GM19395 (cell line): ENCODE measurements around the gene WDR90.
"Not testable (repeated sequence)": the region's sequence is repeated elsewhere in the genome, so short reads cannot be mapped to it uniquely, and the experiment has no call there.

Experiments used
- ATAC-seq: cut with Tn5 transposase; IDR thresholded peaks from one replicate; pipeline ENCODE4 v1.9.1; 2021; ENCODE audit warnings: mild to moderate bottlenecking, moderate library complexity; ENCODE audit not compliant: unreplicated experiment

WDR90 gene

DNA sequence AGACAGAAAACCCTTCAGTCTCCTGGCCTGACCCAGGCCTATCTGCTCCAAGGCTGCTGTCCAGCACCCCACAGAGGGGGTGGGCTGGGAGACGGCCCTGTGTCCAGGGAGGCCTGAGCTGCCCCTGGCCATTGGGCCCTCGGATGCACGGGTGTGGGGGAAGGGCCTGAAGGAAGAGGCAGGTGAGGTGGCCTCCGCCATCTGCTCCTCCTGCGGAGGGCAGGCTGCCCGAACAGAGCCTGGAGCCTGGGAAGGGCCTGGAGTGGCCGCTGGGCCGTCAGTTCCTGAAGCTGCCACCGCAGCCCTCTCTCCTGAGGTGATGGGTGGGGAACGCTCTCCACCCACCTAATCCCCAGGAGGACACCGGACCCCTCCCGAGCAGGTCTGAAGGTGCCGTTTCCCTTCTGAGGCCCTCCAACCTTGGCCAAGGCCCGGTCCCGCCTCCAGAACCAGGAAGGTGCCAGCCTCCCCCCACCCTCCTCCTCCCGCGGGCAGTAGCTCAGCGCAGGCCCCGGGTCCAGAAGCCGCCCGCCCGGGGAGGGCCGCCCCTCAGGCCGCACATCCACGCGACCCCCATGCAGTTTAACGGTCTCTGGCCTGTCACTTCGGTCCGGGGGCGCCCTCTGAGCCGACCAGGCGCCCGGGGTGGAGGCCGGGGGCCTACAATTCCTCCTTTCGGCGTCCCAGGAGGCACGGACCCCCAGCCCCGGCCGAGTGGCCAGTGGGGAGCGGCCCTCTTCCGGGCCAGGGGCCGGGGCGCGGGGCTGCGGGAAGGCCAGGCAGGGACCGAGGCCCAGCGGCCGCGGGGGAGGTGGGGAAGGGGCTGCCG is 55.6 kb downstream of the WDR90 start:
- ATAC-seq, result no peak

DNA sequence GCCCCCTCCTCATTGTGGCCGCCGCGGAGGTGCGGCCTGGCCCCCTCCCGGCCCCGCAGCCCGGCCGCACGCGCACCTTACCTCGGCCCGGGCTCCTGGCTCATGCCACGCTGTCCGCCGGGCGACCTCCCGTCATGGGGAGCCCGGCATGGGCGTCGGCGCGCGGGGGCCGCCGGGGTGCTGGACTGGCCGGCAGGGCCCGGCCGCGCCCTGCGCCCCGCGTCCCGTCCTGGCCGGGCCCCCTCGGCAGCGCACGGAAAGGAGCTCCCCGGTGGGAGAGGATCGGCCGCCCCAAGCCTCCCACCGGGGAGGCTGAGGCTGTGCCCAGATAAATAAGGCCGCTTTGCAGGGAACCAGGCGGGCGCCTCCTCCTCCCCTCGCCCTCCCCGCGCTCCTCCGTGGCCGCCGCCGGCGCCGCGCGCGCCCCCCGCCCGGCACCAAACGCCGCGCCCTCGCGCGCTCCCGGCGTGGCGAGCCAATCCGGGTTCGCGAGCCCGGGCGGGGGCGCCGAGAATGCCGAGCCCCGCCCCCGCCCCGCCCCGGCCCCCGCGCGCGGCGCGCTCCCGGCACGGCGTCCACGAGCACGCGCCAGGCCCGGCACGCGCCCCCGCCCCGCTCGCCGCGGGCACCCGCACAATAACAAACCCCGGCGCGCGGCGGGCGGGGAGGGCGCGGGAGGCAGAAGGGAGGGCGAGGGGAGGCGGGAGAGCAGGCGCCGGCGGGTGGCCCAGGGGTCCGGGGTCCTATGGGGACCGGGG is 56.4 kb downstream of the WDR90 start, which contains the start of gene FBXL16:
Gene FBXL16, minus strand, starts transcription at position 371 of the 758 bp plus-strand sequence. CDS start 8,396 bp downstream, outside the sequence.
- no peak for ATAC-seq

DNA sequence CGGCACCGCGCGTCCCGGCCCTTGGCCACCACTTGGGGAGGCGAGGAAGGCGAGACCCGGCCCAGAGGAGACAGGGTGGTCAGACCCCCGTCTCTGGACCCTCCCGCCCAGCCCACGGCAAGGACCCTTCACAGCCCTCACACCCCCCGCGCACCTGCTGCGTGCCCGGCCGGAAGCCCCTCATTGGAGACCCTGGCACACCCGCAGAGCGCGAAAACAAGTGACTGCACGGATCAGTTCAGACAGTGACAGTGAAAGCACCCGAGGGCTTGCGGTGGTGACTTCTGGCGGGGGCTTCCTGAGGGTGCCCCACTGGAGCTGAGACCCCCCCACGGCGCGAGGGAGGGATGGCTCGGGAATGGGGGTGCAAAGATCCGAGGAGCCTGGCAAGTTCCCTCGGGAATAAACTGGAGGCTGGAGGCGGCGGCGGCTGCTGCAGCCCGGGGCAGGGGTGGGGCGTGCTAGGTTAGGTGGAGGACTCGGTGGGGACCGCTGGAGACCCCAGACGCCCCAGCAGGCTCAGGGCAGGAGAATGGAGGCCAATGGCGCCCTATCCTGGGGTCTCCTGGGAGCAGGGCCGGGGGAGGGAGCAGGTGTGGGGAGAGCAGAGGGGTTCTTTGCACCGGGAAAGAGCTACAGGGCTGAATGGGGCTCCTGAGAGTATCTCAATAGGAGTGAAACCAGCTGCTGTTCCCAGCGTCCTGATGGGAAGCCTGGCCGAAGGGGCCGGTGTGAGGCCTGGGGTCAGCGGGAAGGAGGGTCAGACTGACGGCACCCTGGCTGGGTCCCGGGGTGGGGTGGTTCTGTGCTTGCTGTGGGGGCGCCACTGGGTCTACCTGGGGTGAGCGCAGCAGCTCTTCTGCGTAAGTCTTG is 57.3 kb downstream of the WDR90 start:
- no peak for ATAC-seq

DNA sequence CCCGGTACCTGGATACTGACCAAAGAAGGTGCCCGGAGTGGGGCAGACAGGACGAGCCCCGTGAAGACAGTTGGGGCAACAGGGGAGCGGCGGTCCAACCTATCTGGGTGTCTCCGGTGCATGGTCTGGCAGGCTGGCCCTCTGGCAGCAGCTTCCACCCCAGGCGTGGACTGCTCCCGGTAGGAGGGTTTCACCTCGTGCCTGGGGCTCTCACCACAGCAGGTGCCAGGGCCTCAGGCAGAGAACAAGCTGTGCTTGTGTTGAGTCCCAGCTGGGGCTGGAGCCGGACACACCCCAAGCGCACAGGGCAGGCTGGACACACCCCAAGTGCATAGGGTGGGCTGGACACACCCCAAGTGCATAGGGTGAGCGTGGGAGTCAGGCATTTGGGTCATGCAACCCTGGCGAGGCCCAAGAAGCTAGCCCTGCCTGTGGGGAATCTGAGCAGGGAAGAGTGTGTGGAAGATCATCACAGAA is 57.9 kb downstream of the WDR90 start:
- ATAC-seq, result no peak

DNA sequence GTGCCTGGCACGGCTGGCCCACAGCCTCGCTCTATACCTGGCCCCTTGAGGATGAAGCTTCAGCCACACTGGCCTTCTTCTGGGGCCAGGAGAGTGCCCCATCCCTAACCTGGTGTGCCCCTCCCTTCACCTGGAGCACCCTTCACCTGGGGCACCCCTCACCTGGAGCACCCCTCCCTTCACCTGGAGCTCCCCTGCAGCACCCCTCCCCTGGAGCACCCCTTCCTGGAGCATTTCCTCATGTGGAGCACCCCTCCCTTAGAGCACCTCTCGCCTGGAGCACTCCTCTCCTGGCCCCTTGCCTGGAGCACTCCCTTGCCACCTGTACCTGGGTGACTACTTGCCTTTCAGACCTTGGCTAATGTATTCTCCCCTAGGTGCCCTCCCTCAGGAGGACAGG is 58.9 kb downstream of the WDR90 start:
- ATAC-seq, result no peak

DNA sequence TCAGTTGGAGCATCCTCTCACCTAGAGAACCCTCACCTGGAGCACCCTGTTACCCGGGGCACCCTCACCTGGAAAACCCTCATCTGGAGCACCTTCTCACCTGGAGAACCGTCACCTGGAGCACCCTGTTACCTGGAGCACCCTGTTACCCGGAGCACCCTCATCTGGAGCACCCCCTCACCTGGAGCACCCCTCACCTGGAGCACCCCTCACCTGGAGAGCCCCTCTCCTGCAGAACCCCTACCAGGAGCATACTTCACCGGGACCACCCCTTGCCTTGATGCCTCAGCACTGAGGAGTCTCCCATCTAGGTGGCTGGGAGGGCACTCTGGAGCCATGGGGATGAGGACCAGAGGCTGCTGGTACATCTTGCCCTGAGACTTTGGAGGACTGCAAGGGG is 59.8 kb downstream of the WDR90 start:
- no peak for ATAC-seq

DNA sequence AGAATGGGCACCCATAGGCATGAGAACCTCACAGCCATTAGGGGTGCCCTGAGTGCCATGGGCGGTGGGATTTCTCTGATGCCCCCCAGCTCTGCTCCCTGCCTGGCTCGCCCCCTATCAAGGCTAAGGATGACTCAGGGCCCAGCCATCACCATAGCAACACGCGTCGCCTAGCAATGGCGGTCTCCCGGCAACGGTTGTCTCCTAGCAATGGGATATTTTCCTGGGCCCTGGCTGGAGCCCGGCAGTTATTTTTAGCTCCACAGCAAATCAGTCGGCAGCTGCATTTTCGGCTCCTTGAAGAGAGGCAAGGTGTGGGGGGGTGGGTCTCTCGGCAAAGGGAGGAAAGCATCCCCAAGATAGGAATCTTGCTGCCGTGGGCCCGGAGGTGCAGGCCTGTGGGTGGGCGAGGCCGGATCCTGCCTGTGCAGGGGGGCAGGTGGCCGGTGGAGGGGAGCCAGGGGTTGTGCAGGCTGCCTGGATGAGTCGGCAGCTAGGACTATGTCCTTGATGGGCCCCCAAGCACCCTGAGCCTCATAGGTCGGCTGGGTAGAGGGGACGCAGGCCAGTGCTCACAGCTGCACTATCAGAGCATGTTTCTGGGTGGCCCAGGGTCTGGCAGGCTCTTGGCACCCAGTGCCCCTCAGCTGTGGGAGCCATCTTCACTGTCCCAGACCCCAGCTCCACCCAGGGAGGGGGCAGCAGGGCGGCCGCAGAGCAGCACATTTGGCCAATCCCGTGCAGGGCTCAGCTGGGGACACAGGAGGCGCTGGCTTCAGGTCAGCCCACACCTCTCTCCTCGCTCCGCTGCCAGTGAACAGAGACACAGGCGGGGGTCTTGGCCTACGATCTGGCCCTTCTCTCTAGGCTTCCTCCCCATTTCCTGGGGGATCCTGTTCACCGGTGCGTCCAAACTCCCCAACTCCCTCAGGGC is 60.7 kb downstream of the WDR90 start:
- ATAC-seq, result no peak

DNA sequence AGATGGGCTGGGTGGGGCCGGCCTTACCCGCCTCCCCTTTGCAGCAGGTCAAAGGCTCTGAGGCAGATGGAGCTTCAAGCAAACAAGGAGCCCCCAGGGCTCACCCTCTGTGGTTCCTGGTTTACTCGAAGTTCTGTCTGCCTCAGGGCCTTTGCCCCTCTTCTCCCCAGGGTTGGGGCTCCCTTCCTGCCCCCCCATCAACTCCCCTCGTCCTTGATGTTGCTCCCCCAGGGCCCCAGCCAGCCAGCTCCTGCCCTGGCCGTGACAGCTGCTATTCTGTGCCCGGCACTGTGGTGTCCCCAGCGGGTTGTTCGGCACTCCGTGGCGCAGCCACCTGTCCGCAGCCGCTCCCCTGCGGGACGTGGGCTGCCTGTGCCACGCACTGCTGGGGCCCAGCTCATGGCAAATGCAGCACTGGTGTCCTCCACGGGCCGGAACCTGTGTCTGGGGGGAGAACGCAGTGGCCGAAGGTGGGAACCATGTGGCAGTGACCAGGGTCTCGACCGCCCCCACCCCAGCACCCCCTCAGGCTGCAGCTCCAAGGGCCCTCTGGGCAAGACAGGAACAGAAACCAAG is 61.4 kb downstream of the WDR90 start:
- no peak for ATAC-seq

DNA sequence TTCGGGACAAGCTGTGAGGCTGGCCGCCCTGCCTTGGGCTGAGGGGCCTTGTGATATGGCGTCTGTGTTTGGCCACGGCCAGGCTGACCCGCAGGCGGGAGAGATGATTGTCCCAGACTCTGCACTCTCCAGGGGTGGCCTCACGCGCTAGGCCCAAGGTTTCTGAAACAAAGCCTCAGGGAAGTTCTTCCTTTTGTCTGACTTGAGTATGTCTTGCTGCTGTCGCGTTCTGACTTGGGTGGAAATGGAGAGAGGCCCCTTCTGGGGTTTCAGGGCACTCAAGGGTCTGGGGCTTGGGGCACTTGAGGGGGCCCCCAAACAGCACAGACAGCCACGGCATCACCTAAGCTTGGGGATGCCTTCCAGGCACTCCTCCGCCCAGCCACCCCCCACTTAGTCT is 61.9 kb downstream of the WDR90 start:
- no peak for ATAC-seq

DNA sequence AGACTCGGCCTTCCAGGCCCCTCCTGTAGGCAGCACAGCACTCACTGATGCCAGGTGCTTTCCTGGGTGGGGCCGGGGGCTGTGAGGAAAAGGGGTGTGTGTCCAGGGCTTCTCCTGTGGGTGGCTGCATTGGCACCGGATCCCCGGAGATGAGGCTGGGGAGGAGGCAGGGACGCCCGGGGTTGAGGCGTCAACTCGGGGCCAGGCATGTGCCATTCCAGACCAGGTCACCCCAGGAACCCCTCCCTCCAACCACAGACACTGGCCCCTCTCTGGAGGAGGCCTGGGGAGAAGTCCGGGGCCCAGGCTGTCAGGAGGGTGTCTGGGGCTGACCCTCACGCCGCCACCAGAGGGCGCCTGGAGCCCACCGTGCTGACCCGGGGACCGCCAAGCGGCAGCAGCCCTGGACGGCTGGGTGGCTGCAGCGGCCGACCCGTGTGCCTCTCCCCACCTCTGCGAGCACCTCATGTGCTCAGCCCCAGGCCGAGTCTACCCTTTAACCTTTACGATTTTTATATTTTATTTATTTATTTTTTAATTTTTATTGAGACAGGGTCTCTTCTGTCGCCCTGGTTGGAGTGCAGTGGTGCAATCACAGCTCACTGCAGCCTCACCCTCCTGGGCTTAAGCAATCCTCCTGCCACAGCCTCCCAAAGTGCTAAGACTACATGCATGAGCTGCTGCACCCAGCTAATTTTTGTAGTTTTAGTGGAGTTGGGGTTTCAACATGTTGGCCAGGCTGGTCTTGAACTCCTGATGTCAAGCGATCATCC is 62.6 kb downstream of the WDR90 start:
- no peak for ATAC-seq

DNA sequence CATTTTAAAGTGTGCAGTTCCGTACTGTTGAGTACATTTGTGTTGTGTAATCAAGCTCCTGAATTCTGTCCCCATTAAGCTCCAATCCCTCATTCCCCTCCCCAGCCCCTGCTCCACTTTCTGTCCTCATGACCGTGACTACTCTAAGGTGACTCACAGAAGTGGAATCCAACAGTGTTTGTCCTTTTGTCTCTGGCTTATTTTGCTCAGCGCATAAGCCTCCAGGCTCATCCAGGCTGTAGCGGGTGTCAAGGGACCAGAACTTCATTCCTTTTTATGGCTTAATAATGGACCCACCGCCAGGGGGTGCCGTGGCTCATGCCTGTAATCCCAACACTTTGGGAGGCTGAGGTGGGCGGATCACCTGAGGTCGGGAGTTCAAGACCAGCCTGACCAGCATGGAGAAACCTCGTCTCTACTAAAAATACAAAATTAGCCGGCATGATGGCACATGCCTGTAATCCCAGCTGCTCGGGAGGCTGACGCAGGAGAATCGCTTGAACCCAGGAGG is 63.6 kb downstream of the WDR90 start:
- not testable (repeated sequence) for ATAC-seq

DNA sequence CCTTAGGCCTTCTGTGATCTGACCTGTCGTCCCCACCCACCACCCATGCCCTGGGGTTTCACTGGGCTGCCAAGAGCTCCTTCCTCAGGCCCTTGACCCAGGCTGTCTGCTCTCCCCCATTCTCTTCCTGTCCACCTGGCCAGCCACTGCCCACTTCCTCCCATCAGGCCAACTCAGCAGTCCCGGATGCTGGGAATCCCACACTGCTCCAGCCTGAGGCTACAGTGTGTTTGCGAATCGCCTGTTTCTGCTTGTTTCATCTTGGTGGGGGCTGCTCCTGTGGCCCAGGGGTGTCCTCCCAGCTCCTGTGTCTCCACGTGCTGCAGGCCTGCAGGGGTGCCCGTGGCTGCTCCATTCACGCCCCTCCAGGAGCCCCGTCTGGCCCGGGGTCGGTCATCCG is 64.9 kb downstream of the WDR90 start:
- no peak for ATAC-seq

DNA sequence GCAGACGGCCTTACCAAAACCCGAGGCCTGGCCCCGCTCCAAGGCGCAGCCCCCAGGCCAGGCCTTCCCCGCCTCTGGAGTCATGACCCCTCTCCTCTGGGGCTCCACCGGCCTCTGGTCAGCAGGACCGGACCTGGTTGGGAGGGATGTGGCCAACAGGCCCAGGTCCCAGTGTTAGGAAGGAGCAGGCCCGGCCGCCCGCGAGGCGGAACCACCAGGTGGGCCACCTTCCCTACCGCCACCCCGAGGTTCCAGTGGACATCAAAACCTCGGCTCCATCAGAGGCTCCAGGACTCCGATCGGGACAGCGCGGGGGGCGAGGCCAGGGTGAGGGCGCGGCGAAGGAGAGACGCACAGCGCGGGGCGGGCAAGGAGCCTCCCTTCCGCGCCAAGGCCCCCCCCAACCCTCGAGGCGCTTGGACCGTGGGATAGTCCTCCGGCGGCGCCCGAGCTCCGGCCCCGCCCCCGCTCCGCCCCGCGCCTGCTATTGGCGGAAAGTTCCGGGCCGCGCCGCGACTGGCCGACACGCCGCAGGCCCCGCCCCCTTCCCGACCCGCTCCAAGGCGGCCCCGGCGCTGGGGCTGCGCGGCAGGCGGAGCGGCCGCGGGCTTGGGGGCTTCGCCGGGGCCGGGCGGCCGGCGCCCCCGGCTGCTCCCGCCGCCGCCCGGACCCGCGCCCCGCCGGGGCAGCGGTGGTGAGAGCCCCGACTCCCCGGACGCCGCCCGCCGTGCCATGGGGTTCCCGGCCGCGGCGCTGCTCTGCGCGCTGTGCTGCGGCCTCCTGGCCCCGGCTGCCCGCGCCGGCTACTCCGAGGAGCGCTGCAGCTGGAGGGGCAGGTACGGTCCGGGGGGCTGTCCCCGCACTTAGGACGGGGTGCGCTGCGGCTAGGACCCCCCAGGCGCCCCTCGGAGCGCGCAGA is 65.7 kb downstream of the WDR90 start, which contains the start of gene METRN:
Gene METRN, plus strand, starts transcription at position 561 of the 919 bp plus-strand sequence. Its CDS starts 172 bp downstream, at position 733.
- ATAC-seq, result peak; percentile 67

DNA sequence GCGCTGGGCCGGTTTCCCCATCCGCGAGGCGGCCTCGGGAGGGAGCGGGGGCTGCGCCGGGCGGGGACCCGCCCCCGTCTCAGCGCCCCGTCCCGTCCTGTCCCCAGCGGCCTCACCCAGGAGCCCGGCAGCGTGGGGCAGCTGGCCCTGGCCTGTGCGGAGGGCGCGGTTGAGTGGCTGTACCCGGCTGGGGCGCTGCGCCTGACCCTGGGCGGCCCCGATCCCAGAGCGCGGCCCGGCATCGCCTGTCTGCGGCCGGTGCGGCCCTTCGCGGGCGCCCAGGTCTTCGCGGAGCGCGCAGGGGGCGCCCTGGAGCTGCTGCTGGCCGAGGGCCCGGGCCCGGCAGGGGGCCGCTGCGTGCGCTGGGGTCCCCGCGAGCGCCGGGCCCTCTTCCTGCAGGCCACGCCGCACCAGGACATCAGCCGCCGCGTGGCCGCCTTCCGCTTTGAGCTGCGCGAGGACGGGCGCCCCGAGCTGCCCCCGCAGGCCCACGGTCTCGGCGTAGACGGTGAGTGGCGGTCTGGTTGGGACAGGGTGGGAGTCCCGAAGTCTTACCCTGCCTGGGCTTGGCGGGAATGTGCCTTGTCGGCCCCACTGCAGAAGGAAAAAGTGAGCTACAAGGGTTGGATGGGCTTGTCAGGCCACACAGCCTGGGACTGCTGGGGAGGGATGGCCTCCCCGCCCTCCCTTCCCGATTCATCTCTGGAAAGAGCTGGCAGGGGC is 66.5 kb downstream of the WDR90 start:
- peak; percentile 18 for ATAC-seq

DNA sequence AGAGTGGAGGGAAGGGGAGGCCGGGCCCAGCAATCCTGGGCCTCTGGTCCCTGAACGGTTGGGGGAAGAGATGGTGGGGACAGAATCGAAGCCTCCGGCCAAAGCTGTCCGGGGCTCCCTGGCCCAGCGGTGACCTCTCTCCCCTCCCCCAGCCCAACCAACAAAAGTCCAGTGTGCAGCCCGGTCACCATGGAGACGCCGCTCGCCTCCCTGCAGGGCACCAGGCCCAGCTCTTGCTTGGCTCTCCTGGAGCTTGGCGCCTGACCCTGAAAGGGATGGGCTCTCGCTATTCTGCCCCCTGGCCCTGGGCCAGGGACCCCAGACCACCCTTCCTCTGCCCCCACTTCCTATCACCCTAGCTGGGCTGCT is 67.0 kb downstream of the WDR90 start:
- ATAC-seq, result no peak

DNA sequence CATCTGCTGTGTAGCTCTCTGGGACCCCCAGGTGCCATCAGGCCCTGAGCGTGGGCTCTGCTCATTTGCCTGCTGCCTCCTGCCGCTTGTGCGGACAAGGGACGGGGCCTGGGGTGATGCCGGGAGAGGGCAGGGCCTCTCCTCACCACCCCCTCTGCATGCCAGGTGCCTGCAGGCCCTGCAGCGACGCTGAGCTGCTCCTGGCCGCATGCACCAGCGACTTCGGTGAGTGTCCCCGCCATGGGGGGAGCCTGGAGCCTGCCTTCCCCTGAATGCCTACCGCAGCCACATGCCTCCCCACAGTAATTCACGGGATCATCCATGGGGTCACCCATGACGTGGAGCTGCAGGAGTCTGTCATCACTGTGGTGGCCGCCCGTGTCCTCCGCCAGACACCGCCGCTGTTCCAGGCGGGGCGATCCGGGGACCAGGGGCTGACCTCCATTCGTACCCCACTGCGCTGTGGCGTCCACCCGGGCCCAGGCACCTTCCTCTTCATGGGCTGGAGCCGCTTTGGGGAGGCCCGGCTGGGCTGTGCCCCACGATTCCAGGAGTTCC is 67.7 kb downstream of the WDR90 start:
- ATAC-seq, result no peak
